ENCODE measurements around the gene CFAP300.

- TF ChIP-seq RAD21 (conservative IDR thresholded peaks at IDR 0.05 in 1 of 2, IDR thresholded peaks at IDR 0.05 in 1 of 2) = no peak
- TF ChIP-seq POLR2A (IDR thresholded peaks at IDR 0.05; ENCODE audit: low read length) = no peak
- TF ChIP-seq, protein P1, sequence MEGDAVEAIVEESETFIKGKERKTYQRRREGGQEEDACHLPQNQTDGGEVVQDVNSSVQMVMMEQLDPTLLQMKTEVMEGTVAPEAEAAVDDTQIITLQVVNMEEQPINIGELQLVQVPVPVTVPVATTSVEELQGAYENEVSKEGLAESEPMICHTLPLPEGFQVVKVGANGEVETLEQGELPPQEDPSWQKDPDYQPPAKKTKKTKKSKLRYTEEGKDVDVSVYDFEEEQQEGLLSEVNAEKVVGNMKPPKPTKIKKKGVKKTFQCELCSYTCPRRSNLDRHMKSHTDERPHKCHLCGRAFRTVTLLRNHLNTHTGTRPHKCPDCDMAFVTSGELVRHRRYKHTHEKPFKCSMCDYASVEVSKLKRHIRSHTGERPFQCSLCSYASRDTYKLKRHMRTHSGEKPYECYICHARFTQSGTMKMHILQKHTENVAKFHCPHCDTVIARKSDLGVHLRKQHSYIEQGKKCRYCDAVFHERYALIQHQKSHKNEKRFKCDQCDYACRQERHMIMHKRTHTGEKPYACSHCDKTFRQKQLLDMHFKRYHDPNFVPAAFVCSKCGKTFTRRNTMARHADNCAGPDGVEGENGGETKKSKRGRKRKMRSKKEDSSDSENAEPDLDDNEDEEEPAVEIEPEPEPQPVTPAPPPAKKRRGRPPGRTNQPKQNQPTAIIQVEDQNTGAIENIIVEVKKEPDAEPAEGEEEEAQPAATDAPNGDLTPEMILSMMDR (IDR thresholded peaks at IDR 0.05) = no peak
- TF ChIP-seq RCOR1 (IDR thresholded peaks at IDR 0.05; ENCODE audit: low read depth, low read length) = no peak
- no peak for TF ChIP-seq CEBPB (IDR thresholded peaks at IDR 0.05)
- TF ChIP-seq EP300 (IDR thresholded peaks at IDR 0.05) = no peak
- no peak for TF ChIP-seq TP53 (CRISPR knock-in tag; IDR thresholded peaks at IDR 0.05)
- no peak for TF ChIP-seq PHF8 (IDR thresholded peaks at IDR 0.05; ENCODE audit: borderline replicate concordance, low read depth)
- TF ChIP-seq, protein P2, sequence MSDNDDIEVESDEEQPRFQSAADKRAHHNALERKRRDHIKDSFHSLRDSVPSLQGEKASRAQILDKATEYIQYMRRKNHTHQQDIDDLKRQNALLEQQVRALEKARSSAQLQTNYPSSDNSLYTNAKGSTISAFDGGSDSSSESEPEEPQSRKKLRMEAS (IDR thresholded peaks at IDR 0.05) = no peak
- no peak for TF ChIP-seq SREBF2 (IDR thresholded peaks at IDR 0.05)
- no peak for TF ChIP-seq ZFP36 (IDR thresholded peaks at IDR 0.05; ENCODE audit: borderline replicate concordance, partially characterized antibody)
- TF ChIP-seq HDAC2 (IDR thresholded peaks at IDR 0.05) = no peak
- TF ChIP-seq HMGXB4 (CRISPR knock-in tag; IDR thresholded peaks at IDR 0.05; ENCODE audit: borderline replicate concordance) = no peak
Measured at GRCh38 chr11:102097186-102097585, 49.9 kb downstream of the CFAP300 start.

Data from A549 (cell line).